OCI-LY3 (cell line): ENCODE data around the gene TMEM130.

Source experiments
- H2AFZ ChIP-seq: fragments of 200-600, 300-600 bp; shearing (Covaris generic); 2 replicates; pipeline ENCODE4 v1.6.0; 2014; ENCODE audit warnings: antibody characterized with exemption, low read depth, low read length
- H3K27ac ChIP-seq: fragments of 200-600, 300-600 bp; sonication (generic); 2 replicates; pipeline ENCODE4 v1.5.1; 2014; ENCODE audit warnings: mild to moderate bottlenecking, low read length, moderate library complexity, mixed read lengths
- H3K27me3 ChIP-seq: fragments of 200-600, 300-600 bp; sonication (generic); 2 replicates; pipeline ENCODE4 v1.6.1; 2014; ENCODE audit warnings: low read depth, low read length, mixed read lengths
- H3K36me3 ChIP-seq: fragments of 200-600, 300-600 bp; sonication (generic); replicated peaks from 2 replicates; pipeline ENCODE3; 2014; ENCODE audit warnings: low read depth, low read length, mixed read lengths
- H3K4me1 ChIP-seq: fragments of 300-600, 200-600 bp; sonication (generic); 2 replicates; pipeline ENCODE4 v1.6.1; 2014; ENCODE audit warnings: low read length, mixed read lengths
- H3K4me2 ChIP-seq: fragments of 200-600, 300-600 bp; sonication (generic); 2 replicates; pipeline ENCODE4 v1.6.1; 2014; ENCODE audit warnings: low read length, mixed read lengths
- H3K4me3 ChIP-seq: fragments of 300-600, 200-600 bp; sonication (generic); 2 replicates; pipeline ENCODE4 v1.5.1; 2014; ENCODE audit warnings: antibody characterized with exemption, mild to moderate bottlenecking, low read length, moderate library complexity
- H3K79me2 ChIP-seq: fragments of 300-600, 200-600 bp; shearing (Covaris generic); 2 replicates; pipeline ENCODE4 v1.6.1; 2014; ENCODE audit warnings: mild to moderate bottlenecking, low read length, mixed read lengths
- H3K9ac ChIP-seq: fragments of 300-600, 200-600 bp; shearing (Covaris generic); 2 replicates; pipeline ENCODE4 v1.6.0; 2014; ENCODE audit warnings: mild to moderate bottlenecking, low read length, moderate library complexity
- H3K9me3 ChIP-seq: fragments of 200-600, 300-600 bp; shearing (Covaris generic); 2 replicates; pipeline ENCODE4 v1.6.1; 2014; ENCODE audit warnings: low read length, mixed read lengths; ENCODE audit not compliant: insufficient read depth
- H4K20me1 ChIP-seq: fragments of 200-600, 300-600 bp; sonication (generic); 2 replicates; pipeline ENCODE4 v1.6.1; 2016; ENCODE audit warnings: low read length, mixed read lengths; ENCODE audit not compliant: insufficient read depth
- CTCF ChIP-seq: fragments of 200-600, 300-600 bp; sonication (generic); IDR thresholded peaks from 2 replicates; pipeline ENCODE4 v1.5.1; 2014; ENCODE audit warnings: antibody characterized with exemption, low read length, low read depth
- EZH2phosphoT487 ChIP-seq: fragments of 200-600 bp; shearing (Covaris generic); IDR thresholded peaks from 2 replicates; pipeline ENCODE4 v1.6.1; 2018; ENCODE audit warnings: antibody characterized with exemption, mixed run types, low read depth

TMEM130 gene

GRCh38 chr7:98833022-98833421, 36.8 kb downstream of the TMEM130 start:
- Histone ChIP-seq H3K27ac (no peak overlapping the region), H3K4me1 (no peaks in the 10 kb centered on the region), H3K36me3 (no peaks in the 10 kb centered on the region), H3K4me2 (no peak overlapping the region), H3K79me2 (no peaks in the 10 kb centered on the region), H3K9ac (no peak overlapping the region), H2AFZ (no peak overlapping the region), H3K4me3 (no peak overlapping the region), H3K27me3 (peaks cover 13% of the 10 kb centered on the region), H3K9me3 (no peaks in the 10 kb centered on the region), H4K20me1 (no peaks in the 10 kb centered on the region)
- TF ChIP-seq EZH2phosphoT487, result no peak
- TF ChIP-seq CTCF, result no peak

GRCh38 chr7:98831641-98832221, 38.1 kb downstream of the TMEM130 start:
- H3K36me3 ChIP-seq, result no peaks in the 10 kb centered on the region
- TF ChIP-seq EZH2phosphoT487 (no peak), CTCF (peak; percentile 53)
- H3K4me1 ChIP-seq, result no peaks in the 10 kb centered on the region
- H3K4me3 ChIP-seq, result no peak overlapping the region
- H4K20me1 ChIP-seq, result no peaks in the 10 kb centered on the region
- no peaks in the 10 kb centered on the region for H3K9me3 ChIP-seq
- no peak overlapping the region for H2AFZ ChIP-seq
- peaks cover 9% of the 10 kb centered on the region for H3K27me3 ChIP-seq
- no peak overlapping the region for H3K27ac ChIP-seq
- H3K9ac ChIP-seq, result no peak overlapping the region
- no peaks in the 10 kb centered on the region for H3K79me2 ChIP-seq
- no peak overlapping the region for H3K4me2 ChIP-seq

- Histone ChIP-seq H3K79me2 (no peaks in the 10 kb centered on the region), H3K4me2 (no peak overlapping the region), H3K27me3 (peaks cover 9% of the 10 kb centered on the region), H3K9me3 (no peaks in the 10 kb centered on the region), H3K36me3 (no peaks in the 10 kb centered on the region), H3K4me1 (no peaks in the 10 kb centered on the region), H3K27ac (no peak overlapping the region), H2AFZ (no peak overlapping the region), H4K20me1 (no peaks in the 10 kb centered on the region), H3K9ac (no peak overlapping the region), H3K4me3 (no peak overlapping the region)
- TF ChIP-seq CTCF, result no peak
- no peak for TF ChIP-seq EZH2phosphoT487
These were observed 38.8 kb downstream of the TMEM130 start for GRCh38 chr7:98830972-98831548.

GRCh38 chr7:98828368-98828767, 41.4 kb downstream of the TMEM130 start:
- Histone ChIP-seq H4K20me1 (no peaks in the 10 kb centered on the region), H3K9me3 (no peaks in the 10 kb centered on the region), H3K27me3 (peaks cover 4% of the 10 kb centered on the region), H3K36me3 (no peaks in the 10 kb centered on the region), H3K4me2 (no peak overlapping the region), H3K4me3 (no peak overlapping the region), H3K27ac (no peak overlapping the region), H3K9ac (no peak overlapping the region), H3K4me1 (no peaks in the 10 kb centered on the region), H3K79me2 (no peaks in the 10 kb centered on the region), H2AFZ (no peak overlapping the region)
- TF ChIP-seq CTCF (no peak), EZH2phosphoT487 (no peak)
